ENCODE results near the gene RFX2. TPM values are rescaled to one million over a fixed set of nuclear protein-coding genes. Genes with fewer than 3 reads are reported as not detected.

The RFX2 gene
- total RNA-seq, 3 donors from 2014 or later, result 6.1 to 16.2 (median 9.2) TPM

GRCh38 chr19:6138066-6138465 is 27.8 kb upstream of the RFX2 start:
- Histone ChIP-seq H3K27me3 (no peaks in the 10 kb centered on the region), H3K36me3 (no peaks in the 10 kb centered on the region), H3K27ac (no peak overlapping the region), H3K9me3 (no peaks in the 10 kb centered on the region), H3K4me3 (no peak overlapping the region), H3K4me1 (no peaks in the 10 kb centered on the region)
- no peak for TF ChIP-seq POLR2AphosphoS5 (IDR thresholded peaks at IDR 0.05)
- TF ChIP-seq POLR2A (IDR thresholded peaks at IDR 0.05), result no peak
- no peak for TF ChIP-seq CTCF (IDR thresholded peaks at IDR 0.05)
- intact Hi-C loops (cut with DNase I; ENCODE audit: low total_unique reads), result loop anchor here (10.0 kb wide), 2 partner anchors 93 to 903 kb away; no protein-coding TSS in a partner anchor
- DNase-seq (ENCODE audit: low spot score in 2 of 2), result no peak

- no peaks in the 10 kb centered on the region for H3K9me3 ChIP-seq
- no peak overlapping the region for H3K4me3 ChIP-seq
- H3K4me1 ChIP-seq, result no peaks in the 10 kb centered on the region
- H3K36me3 ChIP-seq, result no peaks in the 10 kb centered on the region
- TF ChIP-seq POLR2A (IDR thresholded peaks at IDR 0.05), result no peak
- no peak for TF ChIP-seq CTCF (IDR thresholded peaks at IDR 0.05)
- no peak for DNase-seq (ENCODE audit: low spot score in 2 of 2)
- no peak overlapping the region for H3K27ac ChIP-seq
- intact Hi-C loops (cut with DNase I; ENCODE audit: low total_unique reads), result loop anchor here (10.0 kb wide), 2 partner anchors 88 to 898 kb away; no protein-coding TSS in a partner anchor
- no peaks in the 10 kb centered on the region for H3K27me3 ChIP-seq
Measured at GRCh38 chr19:6133231-6133630, 22.9 kb upstream of the RFX2 start.

GRCh38 chr19:6132482-6132881 is 22.2 kb upstream of the RFX2 start:
- no peak overlapping the region for H3K4me3 ChIP-seq
- H3K9me3 ChIP-seq, result peaks cover 0 to 3% of the 10 kb centered on the region in 2 donors
- intact Hi-C loops (cut with DNase I; ENCODE audit: low total_unique reads), result loop anchor here (10.0 kb wide), 2 partner anchors 88 to 898 kb away; no protein-coding TSS in a partner anchor
- no peaks in the 10 kb centered on the region for H3K4me1 ChIP-seq
- no peak overlapping the region for H3K27ac ChIP-seq
- no peaks in the 10 kb centered on the region for H3K36me3 ChIP-seq
- no peak for TF ChIP-seq POLR2AphosphoS5 (IDR thresholded peaks at IDR 0.05)
- H3K27me3 ChIP-seq, result no peaks in the 10 kb centered on the region
- no peak for DNase-seq (ENCODE audit: low spot score in 2 of 2)

GRCh38 chr19:6127716-6128335 is 17.5 kb upstream of the RFX2 start:
- no peak for DNase-seq (ENCODE audit: low spot score in 2 of 2)
- Histone ChIP-seq H3K36me3 (no peaks in the 10 kb centered on the region), H3K27me3 (no peaks in the 10 kb centered on the region), H3K4me3 (no peak overlapping the region), H3K9me3 (peaks cover 0 to 14% of the 10 kb centered on the region in 2 donors), H3K27ac (no peak overlapping the region), H3K4me1 (no peaks in the 10 kb centered on the region)
- intact Hi-C loops (cut with DNase I; ENCODE audit: low total_unique reads), result no loop called here
- no peak for TF ChIP-seq CTCF (IDR thresholded peaks at IDR 0.05)
- TF ChIP-seq POLR2A (IDR thresholded peaks at IDR 0.05), result no peak
- TF ChIP-seq POLR2AphosphoS5 (IDR thresholded peaks at IDR 0.05), result no peak

- Histone ChIP-seq H3K36me3 (no peaks in the 10 kb centered on the region), H3K27me3 (no peaks in the 10 kb centered on the region), H3K27ac (no peak overlapping the region), H3K4me3 (no peak overlapping the region), H3K9me3 (peaks cover 0 to 14% of the 10 kb centered on the region in 2 donors), H3K4me1 (no peaks in the 10 kb centered on the region)
- intact Hi-C loops (cut with DNase I; ENCODE audit: low total_unique reads), result no loop called here
- TF ChIP-seq POLR2A (IDR thresholded peaks at IDR 0.05) (no peak), POLR2AphosphoS5 (IDR thresholded peaks at IDR 0.05) (no peak), CTCF (IDR thresholded peaks at IDR 0.05) (no peak)
- no peak for DNase-seq (ENCODE audit: low spot score in 2 of 2)
Measured at GRCh38 chr19:6126335-6126974, 16.2 kb upstream of the RFX2 start.

Measured in breast epithelium (tissue), 4 donors.